Esophagus muscularis mucosa (tissue), 4 donors: Measurements from ENCODE around the gene VWA3B. TPM values are rescaled to one million over a fixed set of nuclear protein-coding genes. Genes with fewer than 3 reads are reported as not detected.

ENCODE experiments used
- DNase-seq: peaks from one replicate; pipeline ENCODE4 v3.0.0-alpha.2; 2017; ENCODE audit errors: extremely low spot score
- H3K27ac ChIP-seq, 4 donors: fragments of 200-600 bp; sonication (generic); replicated peaks in 1 of 4; 1 replicate in 3 of 4; 2 replicates in 1 of 4; pipeline ENCODE4 v1.5.1; 2016 to 2019; ENCODE audit warnings: mild to moderate bottlenecking in 1 of 4
- H3K27me3 ChIP-seq, 4 donors: fragments of 200-600 bp; sonication (generic); one replicate each; pipeline versions ENCODE4 v1.5.1 to v1.6.0; 2016 to 2019
- H3K36me3 ChIP-seq, 4 donors: fragments of 200-600 bp; sonication (generic); one replicate each; pipeline ENCODE4 v1.5.1; 2016 to 2019
- H3K4me1 ChIP-seq, 4 donors: fragments of 200-600 bp; sonication (generic); one replicate each; pipeline ENCODE4 v1.5.1; 2016 to 2019
- H3K4me3 ChIP-seq, 4 donors: fragments of 200-600 bp; sonication (generic); 1 replicate in 2 of 4; 2 replicates in 2 of 4; pipeline ENCODE4 v1.5.1; 2016 to 2019; ENCODE audit warnings: mild to moderate bottlenecking in 4 of 4, moderate library complexity in 1 of 4
- H3K9me3 ChIP-seq, 4 donors: fragments of 200-600 bp; sonication (generic); 1 replicate in 3 of 4; 2 replicates in 1 of 4; pipeline ENCODE4 v1.5.1; 2016 to 2019
- EP300 ChIP-seq: sonication (generic); formaldehyde crosslinking; IDR thresholded peaks from one replicate; pipeline ENCODE4 v1.6.1; 2017; ENCODE audit warnings: antibody characterized with exemption
- POLR2A ChIP-seq: fragments of 450-650 bp; IDR thresholded peaks from one replicate; pipeline ENCODE4 v1.6.1; 2017; ENCODE audit warnings: antibody characterized with exemption, moderate library complexity, mild to moderate bottlenecking, low read depth
- POLR2AphosphoS5 ChIP-seq, 2 donors: sonication (generic); formaldehyde crosslinking; IDR thresholded peaks; one replicate each; pipeline ENCODE4 v1.6.1; 2017; ENCODE audit warnings: antibody characterized with exemption in 2 of 2
- WGBS: methylation state at CpG from one replicate; pipeline ENCODE4 v1.1.5; 2018; 5-methylcytosine and 5-hydroxymethylcytosine counted together
- intact Hi-C: fragments of 100-400 bp; cut with DNase I; formaldehyde crosslinking; loops from one replicate; pipeline ENCODE4 v1.15.1; 2023
- total RNA-seq, 4 donors: library from RNA; depleted of rRNA; stranded (reverse); fragments of >200 nt; gene quantifications; one replicate each; pipeline versions ENCODE4 v1.1.0 to v1.2.1, GENCODE V29; 2016
- TF ChIP-seq, protein P1 (sequence below), 3 experiments: fragments of 200-600 bp in 2 of 3; fragments of 450-650 bp in 1 of 3; sonication (generic) in 2 of 3; IDR thresholded peaks; one replicate each; pipeline ENCODE4 v1.5.1; 2017 to 2019; ENCODE audit warnings: antibody characterized with exemption in 3 of 3, mild to moderate bottlenecking in 2 of 3, moderate library complexity in 1 of 3

The VWA3B gene
- total RNA-seq, 4 donors from 2014 or later = not detected

DNA sequence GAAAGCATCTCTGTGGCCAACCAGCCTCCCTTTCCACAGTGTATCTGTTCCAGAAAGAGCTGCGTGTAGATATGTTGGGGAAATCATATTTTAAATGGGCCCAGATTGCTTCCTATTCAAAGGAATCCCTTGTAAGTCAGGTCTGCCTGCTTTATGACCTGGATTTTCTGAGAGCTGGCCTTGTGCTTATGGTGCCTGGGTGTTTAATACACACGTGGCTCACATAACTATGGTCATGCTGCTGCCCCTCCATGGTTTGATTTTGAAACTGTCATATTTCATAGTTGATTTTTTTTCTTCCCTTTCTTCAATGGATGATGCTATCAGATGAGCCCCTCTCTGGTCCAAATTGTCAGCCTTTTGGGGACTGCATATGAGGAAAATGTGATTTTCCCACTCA lies 147.8 kb downstream of the VWA3B start:
- intact Hi-C loops = no loop called here

DNA sequence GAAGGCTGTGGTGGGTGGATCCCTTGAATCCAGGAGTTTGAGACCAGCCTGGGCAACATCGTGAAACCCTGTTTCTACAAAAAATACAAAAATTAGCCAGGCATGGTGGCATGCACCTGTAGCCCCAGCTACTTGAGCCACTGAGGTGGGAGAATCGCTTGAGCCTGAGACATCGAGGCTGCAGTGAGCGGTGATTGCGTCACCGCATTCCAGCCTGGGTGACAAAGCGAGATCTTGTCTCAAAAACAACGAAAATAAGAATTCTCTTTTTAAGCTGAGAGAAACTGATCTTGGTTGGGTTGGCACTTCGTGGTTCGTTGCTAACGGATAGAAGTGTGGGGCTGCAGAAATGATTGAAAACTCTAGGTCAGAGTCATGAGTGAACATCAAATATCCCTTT lies 150.0 kb downstream of the VWA3B start:
- TF ChIP-seq, protein P1, sequence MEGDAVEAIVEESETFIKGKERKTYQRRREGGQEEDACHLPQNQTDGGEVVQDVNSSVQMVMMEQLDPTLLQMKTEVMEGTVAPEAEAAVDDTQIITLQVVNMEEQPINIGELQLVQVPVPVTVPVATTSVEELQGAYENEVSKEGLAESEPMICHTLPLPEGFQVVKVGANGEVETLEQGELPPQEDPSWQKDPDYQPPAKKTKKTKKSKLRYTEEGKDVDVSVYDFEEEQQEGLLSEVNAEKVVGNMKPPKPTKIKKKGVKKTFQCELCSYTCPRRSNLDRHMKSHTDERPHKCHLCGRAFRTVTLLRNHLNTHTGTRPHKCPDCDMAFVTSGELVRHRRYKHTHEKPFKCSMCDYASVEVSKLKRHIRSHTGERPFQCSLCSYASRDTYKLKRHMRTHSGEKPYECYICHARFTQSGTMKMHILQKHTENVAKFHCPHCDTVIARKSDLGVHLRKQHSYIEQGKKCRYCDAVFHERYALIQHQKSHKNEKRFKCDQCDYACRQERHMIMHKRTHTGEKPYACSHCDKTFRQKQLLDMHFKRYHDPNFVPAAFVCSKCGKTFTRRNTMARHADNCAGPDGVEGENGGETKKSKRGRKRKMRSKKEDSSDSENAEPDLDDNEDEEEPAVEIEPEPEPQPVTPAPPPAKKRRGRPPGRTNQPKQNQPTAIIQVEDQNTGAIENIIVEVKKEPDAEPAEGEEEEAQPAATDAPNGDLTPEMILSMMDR (IDR thresholded peaks at IDR 0.05) = no peak
- TF ChIP-seq POLR2AphosphoS5 (IDR thresholded peaks at IDR 0.05) (no peak), EP300 (no peak), POLR2A (no peak)
- Histone ChIP-seq H3K27me3 (peaks cover 0 to 4% (median 0%) of the 10 kb centered on the region in 4 donors), H3K4me3 (no peak overlapping the region), H3K9me3 (no peaks in the 10 kb centered on the region), H3K4me1 (no peaks in the 10 kb centered on the region), H3K36me3 (no peaks in the 10 kb centered on the region), H3K27ac (no peak overlapping the region)
- no peak for DNase-seq
- intact Hi-C loops = no loop called here
- WGBS = 97% methylated on average over 11 of the region's 11 CpGs

More for the DNA sequence above, 147.8 kb downstream of the VWA3B start:
- TF ChIP-seq POLR2A = no peak
- TF ChIP-seq POLR2AphosphoS5 (IDR thresholded peaks at IDR 0.05) = no peak
- no peak for TF ChIP-seq EP300
- TF ChIP-seq, protein P1 (IDR thresholded peaks at IDR 0.05) = no peak
- no peaks in the 10 kb centered on the region for H3K9me3 ChIP-seq
- no peak overlapping the region for H3K4me3 ChIP-seq
- H3K27me3 ChIP-seq = peaks cover 0 to 4% (median 0%) of the 10 kb centered on the region in 4 donors
- no peak for DNase-seq
- no peak overlapping the region for H3K27ac ChIP-seq
- H3K36me3 ChIP-seq = no peaks in the 10 kb centered on the region
- WGBS = 58% methylated on average over 2 of the region's 2 CpGs
- H3K4me1 ChIP-seq = no peaks in the 10 kb centered on the region

DNA sequence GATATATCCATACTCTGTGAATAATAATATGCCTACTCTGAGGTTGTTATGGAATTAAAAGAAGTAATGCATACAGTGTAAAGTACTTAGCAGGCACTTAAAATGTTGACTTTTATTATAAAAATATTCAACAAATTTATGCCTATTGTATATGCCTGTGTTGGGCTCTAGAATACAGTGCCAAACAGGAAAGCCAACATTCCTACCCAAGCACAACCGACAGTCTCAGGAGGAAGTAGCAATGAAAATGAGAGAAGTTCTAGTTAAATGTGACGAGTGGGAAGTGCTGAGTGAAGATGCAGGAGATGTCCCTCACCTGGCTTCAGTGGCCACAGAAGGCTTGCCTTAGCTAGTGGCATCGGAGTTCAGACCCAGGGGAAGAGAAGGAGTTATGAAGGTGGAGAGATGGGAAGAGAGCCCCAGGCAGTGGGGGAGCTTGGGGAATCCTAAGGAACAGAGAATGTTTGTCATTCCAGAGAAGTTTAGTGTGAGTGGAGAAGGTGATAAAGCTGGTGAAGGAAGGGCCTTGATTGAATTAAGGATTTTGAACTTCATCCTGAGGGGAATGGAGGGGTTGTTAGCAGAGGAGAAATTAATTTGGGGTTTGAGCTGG lies 153.9 kb downstream of the VWA3B start:
- no peaks in the 10 kb centered on the region for H3K4me1 ChIP-seq
- no peak overlapping the region for H3K27ac ChIP-seq
- no peak overlapping the region for H3K4me3 ChIP-seq
- no peaks in the 10 kb centered on the region for H3K9me3 ChIP-seq
- H3K27me3 ChIP-seq = peaks cover 0 to 4% (median 0%) of the 10 kb centered on the region in 4 donors
- H3K36me3 ChIP-seq = no peaks in the 10 kb centered on the region
- intact Hi-C loops = no loop called here
- WGBS = 67% methylated on average over 3 of the region's 3 CpGs
- TF ChIP-seq POLR2A (no peak), EP300 (no peak), POLR2AphosphoS5 (IDR thresholded peaks at IDR 0.05) (no peak)
- TF ChIP-seq, protein P1 (IDR thresholded peaks at IDR 0.05) = no peak
- DNase-seq = no peak

DNA sequence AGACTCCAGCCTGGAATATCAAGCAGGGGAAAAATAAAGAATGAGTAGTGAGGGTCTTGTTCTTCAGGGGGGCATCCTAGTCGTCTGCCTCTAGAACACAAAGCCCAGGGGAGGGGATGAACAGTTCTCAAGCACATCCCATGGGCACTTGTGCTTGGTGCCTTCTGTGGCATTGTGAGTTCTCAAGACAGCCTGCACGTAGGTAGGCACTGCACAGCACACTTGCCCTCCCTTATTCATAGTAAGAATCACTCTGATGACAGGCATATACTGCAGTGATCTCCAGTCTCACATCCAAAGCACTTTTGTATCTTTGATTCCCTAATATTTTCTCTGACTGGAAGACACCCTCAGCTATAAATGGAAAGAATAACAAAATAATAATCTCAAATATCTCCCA lies 154.6 kb downstream of the VWA3B start:
- no peak overlapping the region for H3K4me3 ChIP-seq
- TF ChIP-seq, protein P1 (IDR thresholded peaks at IDR 0.05) = no peak
- TF ChIP-seq POLR2A (no peak), POLR2AphosphoS5 (IDR thresholded peaks at IDR 0.05) (no peak), EP300 (no peak)
- peaks cover 0 to 4% (median 0%) of the 10 kb centered on the region in 4 donors for H3K27me3 ChIP-seq
- H3K36me3 ChIP-seq = no peaks in the 10 kb centered on the region
- no peak overlapping the region for H3K27ac ChIP-seq
- WGBS = 72% methylated on average over 2 of the region's 2 CpGs
- no peaks in the 10 kb centered on the region for H3K9me3 ChIP-seq
- no peaks in the 10 kb centered on the region for H3K4me1 ChIP-seq
- DNase-seq = no peak
- intact Hi-C loops = no loop called here

DNA sequence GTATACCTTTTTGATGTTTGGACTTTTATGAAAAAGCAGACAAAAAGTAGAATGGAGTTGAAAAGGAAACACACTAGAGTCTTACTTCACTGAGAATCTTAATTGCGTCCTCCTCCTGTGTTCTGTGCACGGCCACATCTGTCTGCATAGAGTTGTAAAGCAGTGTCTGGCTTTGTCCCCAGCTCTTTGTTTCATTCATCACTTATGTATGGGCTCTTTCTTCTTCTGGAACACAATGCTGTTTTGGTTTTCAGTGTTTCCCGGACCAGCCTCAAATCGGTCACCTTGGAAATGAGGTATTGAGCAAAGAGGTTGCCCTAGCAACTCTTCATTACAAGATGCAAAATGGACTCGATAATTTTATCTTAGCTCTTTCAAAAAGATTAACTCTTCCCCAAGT lies 155.0 kb downstream of the VWA3B start:
- Histone ChIP-seq H3K4me1 (no peaks in the 10 kb centered on the region), H3K27ac (no peak overlapping the region), H3K4me3 (no peak overlapping the region), H3K36me3 (no peaks in the 10 kb centered on the region), H3K27me3 (peaks cover 0 to 2% (median 0%) of the 10 kb centered on the region in 4 donors), H3K9me3 (peaks cover 0 to 3% (median 2%) of the 10 kb centered on the region in 4 donors)
- intact Hi-C loops = no loop called here
- whole genome bisulfite sequencing = 80% methylated on average over 5 of the region's 5 CpGs
- TF ChIP-seq POLR2AphosphoS5 (IDR thresholded peaks at IDR 0.05) (no peak), EP300 (no peak), POLR2A (no peak)
- TF ChIP-seq, protein P1 (IDR thresholded peaks at IDR 0.05) = no peak
- DNase-seq = no peak
